NAMALWA (cell line): ENCODE measurements around the gene NBPF19.
A peak's percentile ranks its signal among the peaks of the same experiment; 100 is the strongest.
"Not testable (repeated sequence)": the region's sequence is repeated elsewhere in the genome, so short reads cannot be mapped to it uniquely, and the experiment has no call there.

ENCODE experiments used
- DNase-seq: peaks from one replicate; pipeline ENCODE4 v3.0.0-alpha.2; 2015; ENCODE audit warnings: low spot score

NBPF19 gene, protein sequence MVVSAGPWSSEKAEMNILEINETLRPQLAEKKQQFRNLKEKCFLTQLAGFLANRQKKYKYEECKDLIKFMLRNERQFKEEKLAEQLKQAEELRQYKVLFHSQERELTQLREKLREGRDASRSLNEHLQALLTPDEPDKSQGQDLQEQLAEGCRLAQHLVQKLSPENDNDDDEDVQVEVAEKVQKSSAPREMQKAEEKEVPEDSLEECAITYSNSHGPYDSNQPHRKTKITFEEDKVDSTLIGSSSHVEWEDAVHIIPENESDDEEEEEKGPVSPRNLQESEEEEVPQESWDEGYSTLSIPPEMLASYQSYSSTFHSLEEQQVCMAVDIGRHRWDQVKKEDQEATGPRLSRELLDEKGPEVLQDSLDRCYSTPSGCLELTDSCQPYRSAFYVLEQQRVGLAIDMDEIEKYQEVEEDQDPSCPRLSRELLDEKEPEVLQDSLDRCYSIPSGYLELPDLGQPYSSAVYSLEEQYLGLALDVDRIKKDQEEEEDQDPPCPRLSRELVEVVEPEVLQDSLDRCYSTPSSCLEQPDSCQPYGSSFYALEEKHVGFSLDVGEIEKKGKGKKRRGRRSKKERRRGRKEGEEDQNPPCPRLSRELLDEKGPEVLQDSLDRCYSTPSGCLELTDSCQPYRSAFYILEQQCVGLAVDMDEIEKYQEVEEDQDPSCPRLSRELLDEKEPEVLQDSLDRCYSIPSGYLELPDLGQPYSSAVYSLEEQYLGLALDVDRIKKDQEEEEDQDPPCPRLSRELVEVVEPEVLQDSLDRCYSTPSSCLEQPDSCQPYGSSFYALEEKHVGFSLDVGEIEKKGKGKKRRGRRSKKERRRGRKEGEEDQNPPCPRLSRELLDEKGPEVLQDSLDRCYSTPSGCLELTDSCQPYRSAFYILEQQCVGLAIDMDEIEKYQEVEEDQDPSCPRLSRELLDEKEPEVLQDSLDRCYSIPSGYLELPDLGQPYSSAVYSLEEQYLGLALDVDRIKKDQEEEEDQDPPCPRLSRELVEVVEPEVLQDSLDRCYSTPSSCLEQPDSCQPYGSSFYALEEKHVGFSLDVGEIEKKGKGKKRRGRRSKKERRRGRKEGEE (N-terminal part only)

DNA sequence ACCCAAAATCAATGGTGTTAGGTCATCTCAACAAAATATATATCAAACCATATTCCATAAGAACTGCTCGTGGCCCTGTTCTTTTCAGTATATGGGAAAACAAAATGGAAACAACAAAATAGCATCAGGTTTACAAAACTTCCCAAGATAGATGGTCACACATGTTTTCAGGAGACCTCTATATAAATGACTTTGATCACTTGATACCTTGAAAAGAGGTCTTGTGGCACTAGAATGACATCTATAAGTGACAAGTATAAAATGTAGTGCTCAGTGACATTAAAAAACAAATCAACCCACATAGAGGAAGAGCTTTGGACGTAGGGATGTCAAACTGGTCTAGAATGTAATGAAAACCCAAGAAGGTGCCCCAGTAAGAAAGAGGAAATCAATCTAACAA, at the start of gene NBPF19:
NBPF19 (plus strand) TSS at position 301 of the 400 bp plus-strand sequence. CDS start 888 bp downstream, outside the sequence.
- DNase-seq, result not testable (repeated sequence)

DNA sequence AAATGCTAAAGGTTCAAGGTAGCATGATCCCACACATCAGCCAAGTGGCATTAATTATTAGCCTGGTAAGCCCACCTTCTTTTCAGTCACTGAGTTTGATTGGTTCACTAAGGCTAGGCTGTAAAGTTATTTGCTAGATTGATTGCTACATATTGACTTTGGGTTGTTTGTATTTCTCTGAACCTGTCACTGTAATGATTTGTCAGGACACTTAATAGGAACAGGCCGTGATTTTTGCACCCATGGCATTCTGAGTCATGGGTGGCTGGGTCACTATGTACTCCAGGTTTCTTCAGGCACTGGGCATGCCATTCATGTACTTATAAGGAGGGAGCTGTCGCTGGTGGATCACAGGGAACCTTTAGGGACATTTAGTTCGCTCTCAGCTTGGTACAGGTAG, 46.5 kb upstream of the NBPF19 start:
- not testable (repeated sequence) for DNase-seq

DNA sequence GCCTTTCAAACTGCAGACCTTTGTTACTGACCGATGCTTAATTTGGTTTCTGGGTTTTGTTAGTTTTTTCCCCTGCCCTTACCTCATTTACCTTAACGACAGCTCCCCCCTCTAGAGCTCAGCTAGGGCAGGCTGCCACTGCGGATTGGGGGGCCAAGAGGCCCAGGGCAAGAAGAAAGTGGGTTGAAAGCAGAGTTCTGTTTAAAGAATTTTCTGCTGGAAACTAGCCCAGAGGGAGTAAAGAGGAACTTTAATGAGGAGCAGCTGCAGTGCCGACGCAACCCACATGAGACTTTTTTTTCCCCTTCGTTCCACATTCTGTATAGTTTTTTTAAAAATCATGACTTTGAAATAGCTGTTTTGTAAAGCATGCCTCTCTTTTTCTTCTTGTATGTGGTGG, 29.4 kb upstream of the NBPF19 start:
- DNase-seq, result peak; percentile 46

DNA sequence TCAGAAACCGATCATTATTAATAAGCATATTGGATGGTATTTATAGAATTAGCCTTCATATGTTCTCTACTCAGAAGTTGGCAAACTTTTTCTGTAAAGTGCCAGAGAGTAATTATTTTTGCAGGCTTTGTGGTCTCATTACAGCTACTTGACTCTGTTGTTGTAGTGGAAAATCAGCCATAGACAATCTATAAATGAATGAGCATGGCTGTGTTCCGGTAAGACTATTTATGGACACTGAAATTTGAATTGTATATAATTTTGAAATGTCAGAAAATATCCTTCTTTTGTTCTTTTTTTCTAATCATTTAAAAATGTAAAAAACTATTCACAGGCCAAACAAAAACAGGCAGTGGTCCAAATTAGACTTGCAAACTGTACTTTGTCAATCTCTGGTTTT, 22.6 kb upstream of the NBPF19 start:
- not testable (repeated sequence) for DNase-seq

DNA sequence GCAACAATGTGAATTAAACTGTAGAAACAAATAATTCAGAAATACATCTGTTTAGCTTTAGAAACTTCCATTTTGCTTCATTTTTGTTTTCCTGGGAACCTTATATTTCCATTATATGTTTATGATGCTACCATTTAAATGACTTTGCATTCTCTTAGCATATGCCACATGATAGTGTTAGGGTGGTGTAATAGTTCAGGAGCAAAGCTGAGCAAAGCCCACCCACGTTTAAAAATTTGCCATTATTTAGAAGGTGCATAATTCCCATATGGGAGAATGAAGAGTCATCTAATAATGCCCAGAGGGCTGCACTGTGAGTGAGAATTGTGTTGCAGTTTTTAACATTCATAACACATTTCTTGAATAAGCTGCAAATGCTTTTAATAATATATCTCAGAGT, 22.2 kb upstream of the NBPF19 start:
- not testable (repeated sequence) for DNase-seq

DNA sequence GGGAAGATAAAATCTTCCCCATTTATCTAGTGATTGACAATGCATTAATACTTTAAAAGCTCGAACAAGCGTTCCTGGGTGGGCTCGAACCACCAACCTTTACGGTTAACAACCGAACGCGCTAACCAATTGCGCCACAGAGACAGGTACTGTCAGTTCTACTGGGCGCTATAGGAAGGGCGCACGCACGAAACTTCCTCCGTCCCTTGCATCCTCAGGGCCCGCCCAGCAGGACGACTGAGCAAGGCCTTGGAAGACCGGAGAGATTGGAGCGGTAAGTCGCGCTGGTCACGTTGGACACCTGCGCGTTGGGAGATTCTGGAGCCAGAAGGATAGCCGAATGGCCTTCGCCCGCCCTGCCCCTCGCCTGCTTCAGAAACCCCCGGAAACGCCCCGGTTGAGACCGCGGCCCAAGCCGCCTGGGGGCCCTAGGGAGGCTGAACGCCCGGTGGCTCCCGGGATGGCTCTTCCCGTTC, 83.5 kb downstream of the NBPF19 start:
- DNase-seq, result not testable (repeated sequence)

DNA sequence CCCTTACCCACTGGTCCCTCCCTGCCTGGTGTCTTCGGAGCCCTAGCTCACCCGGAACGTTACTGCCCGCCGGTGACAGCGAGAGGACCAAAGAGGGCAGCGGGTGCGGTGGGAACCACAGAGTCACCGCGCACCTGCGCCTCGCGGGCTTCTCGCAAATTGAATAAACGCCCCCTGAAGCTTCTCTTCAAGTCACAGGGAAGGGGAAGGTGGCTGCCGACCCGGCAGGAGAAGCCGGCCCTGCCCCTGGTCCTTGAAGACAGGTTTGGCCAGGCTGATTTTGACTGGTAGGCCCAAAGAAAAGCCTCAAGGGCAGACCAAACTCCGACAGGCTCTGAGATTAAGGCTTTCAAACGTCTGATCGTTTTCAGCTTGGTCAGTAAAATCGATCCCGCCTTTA, 87.0 kb downstream of the NBPF19 start:
- not testable (repeated sequence) for DNase-seq

DNA sequence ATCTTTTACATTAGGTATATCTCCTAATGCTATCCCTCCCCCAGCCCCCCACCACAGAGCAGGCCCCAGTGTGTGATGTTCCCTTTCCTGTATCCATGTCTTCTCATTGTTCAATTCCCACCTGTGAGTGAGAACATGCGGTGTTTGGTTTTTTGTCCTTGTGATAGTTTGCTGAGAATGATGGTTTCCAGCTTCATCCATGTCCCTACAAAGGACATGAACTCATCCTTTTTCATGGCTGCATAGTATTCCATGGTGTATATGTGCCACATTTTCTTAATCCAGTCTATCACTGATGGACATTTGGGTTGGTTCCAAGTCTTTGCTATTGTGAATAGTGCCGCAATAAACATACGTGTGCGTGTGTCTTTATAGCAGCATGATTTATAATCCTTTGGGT, 90.6 kb downstream of the NBPF19 start:
- DNase-seq, result not testable (repeated sequence)

DNA sequence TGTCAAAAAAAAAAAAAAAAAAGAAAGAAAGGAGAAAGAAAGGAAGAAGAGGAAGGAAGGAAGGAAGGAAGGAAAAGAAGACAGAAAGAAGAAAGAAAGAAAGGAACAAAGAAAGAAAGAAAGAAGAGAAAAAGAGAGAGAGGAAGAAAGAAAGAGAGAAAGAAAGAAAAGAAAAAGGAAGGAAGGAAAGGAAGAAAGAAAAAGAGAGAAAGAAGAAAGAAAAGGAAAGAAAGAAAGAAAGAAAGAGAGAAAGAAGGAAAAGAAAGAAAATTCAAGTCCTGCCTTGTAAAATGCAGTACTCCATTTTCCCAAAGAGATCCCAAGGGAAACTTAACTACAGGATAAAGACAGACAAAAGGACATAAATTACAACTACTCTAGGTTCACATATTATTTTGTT, 97.9 kb downstream of the NBPF19 start:
- not testable (repeated sequence) for DNase-seq

DNA sequence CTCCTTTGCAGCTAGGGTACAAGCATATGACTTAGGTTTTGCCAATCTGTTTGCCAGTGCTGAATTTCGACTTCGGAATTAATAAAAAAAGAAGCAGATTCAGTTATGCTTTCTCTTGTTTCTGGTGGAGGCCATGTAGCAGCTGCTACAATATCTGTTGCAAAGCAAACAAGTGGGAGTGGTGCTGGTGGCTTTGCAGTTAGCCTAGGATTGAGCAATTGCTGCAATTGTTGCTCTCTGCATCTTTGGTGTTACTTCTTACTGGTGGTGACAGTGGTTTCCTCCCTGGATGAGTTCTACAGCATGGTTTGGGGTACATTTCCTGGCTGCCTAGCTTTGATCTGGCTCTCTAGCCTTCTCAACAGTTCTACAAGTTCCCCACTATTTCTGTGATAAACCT, 110.7 kb downstream of the NBPF19 start:
- not testable (repeated sequence) for DNase-seq
